ENCODE results near the gene JHY.

DNA sequence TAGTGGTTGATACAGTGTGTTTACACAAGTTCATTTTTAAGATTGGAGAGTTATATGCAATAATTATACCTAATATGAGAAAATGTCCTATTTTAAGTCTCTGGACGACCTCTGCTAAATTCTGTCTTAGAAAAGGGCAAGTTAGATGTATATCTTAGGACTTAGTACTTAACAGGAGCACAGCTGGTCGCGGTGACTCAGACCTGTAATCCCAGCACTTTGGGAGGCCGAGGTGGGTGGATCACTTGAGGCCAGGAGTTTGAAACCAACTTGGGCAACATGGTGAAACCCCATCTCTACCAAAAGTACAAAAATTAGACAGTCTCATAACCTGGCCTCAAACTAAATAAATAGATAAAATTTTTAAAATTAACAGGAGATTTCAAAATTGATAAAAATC lies 71.9 kb downstream of the JHY start:
- TF ChIP-seq POLR2AphosphoS5 (IDR thresholded peaks at IDR 0.05) = no peak
- TF ChIP-seq, protein P1, sequence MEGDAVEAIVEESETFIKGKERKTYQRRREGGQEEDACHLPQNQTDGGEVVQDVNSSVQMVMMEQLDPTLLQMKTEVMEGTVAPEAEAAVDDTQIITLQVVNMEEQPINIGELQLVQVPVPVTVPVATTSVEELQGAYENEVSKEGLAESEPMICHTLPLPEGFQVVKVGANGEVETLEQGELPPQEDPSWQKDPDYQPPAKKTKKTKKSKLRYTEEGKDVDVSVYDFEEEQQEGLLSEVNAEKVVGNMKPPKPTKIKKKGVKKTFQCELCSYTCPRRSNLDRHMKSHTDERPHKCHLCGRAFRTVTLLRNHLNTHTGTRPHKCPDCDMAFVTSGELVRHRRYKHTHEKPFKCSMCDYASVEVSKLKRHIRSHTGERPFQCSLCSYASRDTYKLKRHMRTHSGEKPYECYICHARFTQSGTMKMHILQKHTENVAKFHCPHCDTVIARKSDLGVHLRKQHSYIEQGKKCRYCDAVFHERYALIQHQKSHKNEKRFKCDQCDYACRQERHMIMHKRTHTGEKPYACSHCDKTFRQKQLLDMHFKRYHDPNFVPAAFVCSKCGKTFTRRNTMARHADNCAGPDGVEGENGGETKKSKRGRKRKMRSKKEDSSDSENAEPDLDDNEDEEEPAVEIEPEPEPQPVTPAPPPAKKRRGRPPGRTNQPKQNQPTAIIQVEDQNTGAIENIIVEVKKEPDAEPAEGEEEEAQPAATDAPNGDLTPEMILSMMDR (IDR thresholded peaks at IDR 0.05) = no peak
- no peak for TF ChIP-seq EP300 (IDR thresholded peaks at IDR 0.05)
- TF ChIP-seq POLR2A (IDR thresholded peaks at IDR 0.05) = no peak

Data from gastroesophageal sphincter (tissue), 3 donors.